ENCODE results near the gene CPLX1.

DNA sequence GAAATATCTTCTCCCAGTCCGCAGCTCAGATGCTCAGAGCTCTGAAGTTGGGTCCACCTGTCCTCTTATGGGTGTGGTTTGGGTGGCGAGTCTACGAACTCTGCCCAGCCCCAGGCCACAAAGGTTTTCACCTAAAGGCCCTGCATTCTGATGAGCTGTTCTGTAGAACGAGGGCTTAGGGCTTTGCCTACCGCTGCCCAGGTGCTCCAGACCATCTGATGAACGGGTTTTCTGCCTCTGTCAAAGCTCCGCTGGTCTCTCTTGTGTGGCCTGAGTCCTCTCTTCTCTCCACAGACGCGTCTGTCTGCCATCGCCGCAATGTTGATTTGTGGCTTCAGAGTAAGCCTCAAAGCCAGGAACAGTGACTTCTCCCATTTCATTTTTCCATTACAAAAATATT lies 28.4 kb upstream of the CPLX1 start:
- TF ChIP-seq, protein P1, sequence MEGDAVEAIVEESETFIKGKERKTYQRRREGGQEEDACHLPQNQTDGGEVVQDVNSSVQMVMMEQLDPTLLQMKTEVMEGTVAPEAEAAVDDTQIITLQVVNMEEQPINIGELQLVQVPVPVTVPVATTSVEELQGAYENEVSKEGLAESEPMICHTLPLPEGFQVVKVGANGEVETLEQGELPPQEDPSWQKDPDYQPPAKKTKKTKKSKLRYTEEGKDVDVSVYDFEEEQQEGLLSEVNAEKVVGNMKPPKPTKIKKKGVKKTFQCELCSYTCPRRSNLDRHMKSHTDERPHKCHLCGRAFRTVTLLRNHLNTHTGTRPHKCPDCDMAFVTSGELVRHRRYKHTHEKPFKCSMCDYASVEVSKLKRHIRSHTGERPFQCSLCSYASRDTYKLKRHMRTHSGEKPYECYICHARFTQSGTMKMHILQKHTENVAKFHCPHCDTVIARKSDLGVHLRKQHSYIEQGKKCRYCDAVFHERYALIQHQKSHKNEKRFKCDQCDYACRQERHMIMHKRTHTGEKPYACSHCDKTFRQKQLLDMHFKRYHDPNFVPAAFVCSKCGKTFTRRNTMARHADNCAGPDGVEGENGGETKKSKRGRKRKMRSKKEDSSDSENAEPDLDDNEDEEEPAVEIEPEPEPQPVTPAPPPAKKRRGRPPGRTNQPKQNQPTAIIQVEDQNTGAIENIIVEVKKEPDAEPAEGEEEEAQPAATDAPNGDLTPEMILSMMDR (IDR thresholded peaks at IDR 0.05), result no peak
- TF ChIP-seq EP300 (IDR thresholded peaks at IDR 0.05) (no peak), POLR2A (IDR thresholded peaks at IDR 0.05) (no peak)

All from ovary (tissue), 3 donors.